ENCODE measurements around the gene TRIM66. TPM values are rescaled to one million over a fixed set of nuclear protein-coding genes. Genes with fewer than 3 reads are reported as not detected.
A peak's percentile ranks its signal among the peaks of the same experiment; 100 is the strongest.

The TRIM66 gene
- total and polyA plus RNA-seq, 3 donors from 2014 or later, result 37.4 to 49.6 (median 49.2) TPM

- TF ChIP-seq POLR2A (IDR thresholded peaks at IDR 0.05) (no peak), CTCF (IDR thresholded peaks at IDR 0.05) (no peak)
- intact Hi-C loops (cut with DNase I; ENCODE audit: low total_unique reads), result no loop called here
- Histone ChIP-seq H3K4me3 (peak overlapping the region in 1 of 2 donors; percentile 1), H3K27me3 (no peaks in the 10 kb centered on the region), H3K4me1 (no peaks in the 10 kb centered on the region), H3K36me3 (ENCODE audit: low read depth, missing control alignments) (no peaks in the 10 kb centered on the region), H3K27ac (no peak overlapping the region), H3K9me3 (no peaks in the 10 kb centered on the region)
- WGBS, 2 donors, result 79 to 80% methylated on average over 15 of the region's 15 CpGs
- DNase-seq, result no peak
Measured at GRCh38 chr11:8658321-8659057, 24.0 kb downstream of the TRIM66 start.

DNA sequence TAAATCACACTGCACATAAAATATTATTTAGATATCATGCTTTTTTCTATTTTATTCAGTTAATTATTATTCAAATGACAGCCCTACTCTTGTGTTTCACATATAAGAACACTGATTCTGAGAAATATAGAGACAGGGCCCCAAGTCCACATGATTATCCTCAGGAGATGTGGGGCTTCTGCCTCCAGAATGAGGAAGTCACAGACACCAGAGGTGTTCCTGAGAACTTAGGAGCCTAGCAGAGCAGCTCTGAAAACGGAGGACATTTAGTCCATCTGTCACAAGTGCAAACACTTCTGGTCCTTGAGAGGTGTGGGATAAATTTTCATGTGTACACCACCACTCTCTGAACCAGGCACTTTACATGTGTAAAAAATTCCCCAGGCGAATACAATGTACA lies 26.2 kb downstream of the TRIM66 start:
- no peaks in the 10 kb centered on the region for H3K27me3 ChIP-seq
- intact Hi-C loops (cut with DNase I; ENCODE audit: low total_unique reads), result no loop called here
- no peaks in the 10 kb centered on the region for H3K9me3 ChIP-seq
- H3K4me1 ChIP-seq, result no peaks in the 10 kb centered on the region
- no peak overlapping the region for H3K27ac ChIP-seq
- WGBS, 2 donors, result 96% methylated on average over 2 of the region's 2 CpGs
- no peaks in the 10 kb centered on the region for H3K36me3 ChIP-seq (ENCODE audit: low read depth, missing control alignments)
- no peak for TF ChIP-seq POLR2A (IDR thresholded peaks at IDR 0.05)
- no peak for TF ChIP-seq CTCF (IDR thresholded peaks at IDR 0.05)
- H3K4me3 ChIP-seq, result no peak overlapping the region
- no peak for DNase-seq

DNA sequence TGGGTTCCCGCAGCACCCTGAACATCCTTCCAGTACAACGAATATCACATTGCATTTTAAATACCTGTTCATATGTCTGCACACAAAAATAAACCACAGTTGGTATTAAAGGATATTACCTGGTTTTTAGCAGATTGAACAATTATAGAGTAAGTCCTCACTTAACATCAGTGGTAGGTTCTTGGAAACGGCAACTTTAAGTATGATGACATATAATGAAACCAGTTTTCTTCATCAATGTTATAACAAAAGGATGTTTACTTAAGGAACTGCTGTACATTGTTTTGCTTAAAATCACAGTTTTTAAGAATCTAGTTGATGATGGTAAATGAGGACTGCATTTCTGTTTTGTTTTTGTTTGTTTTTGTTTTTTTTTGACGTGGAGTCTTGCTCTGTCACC lies 28.0 kb downstream of the TRIM66 start:
- WGBS, 2 donors, result 80 to 82% methylated on average over 4 of the region's 4 CpGs
- no peaks in the 10 kb centered on the region for H3K36me3 ChIP-seq (ENCODE audit: low read depth, missing control alignments)
- H3K4me1 ChIP-seq, result no peaks in the 10 kb centered on the region
- no peaks in the 10 kb centered on the region for H3K9me3 ChIP-seq
- intact Hi-C loops (cut with DNase I; ENCODE audit: low total_unique reads), result no loop called here
- TF ChIP-seq CTCF (IDR thresholded peaks at IDR 0.05) (no peak), POLR2A (IDR thresholded peaks at IDR 0.05) (no peak)
- DNase-seq, result no peak
- no peaks in the 10 kb centered on the region for H3K27me3 ChIP-seq
- no peak overlapping the region for H3K27ac ChIP-seq
- no peak overlapping the region for H3K4me3 ChIP-seq

GRCh38 chr11:8652140-8652539 lies 30.3 kb downstream of the TRIM66 start:
- Histone ChIP-seq H3K4me3 (no peak overlapping the region), H3K36me3 (ENCODE audit: low read depth, missing control alignments) (no peaks in the 10 kb centered on the region), H3K27ac (no peak overlapping the region), H3K9me3 (no peaks in the 10 kb centered on the region), H3K4me1 (no peaks in the 10 kb centered on the region), H3K27me3 (no peaks in the 10 kb centered on the region)
- intact Hi-C loops (cut with DNase I; ENCODE audit: low total_unique reads), result no loop called here
- TF ChIP-seq CTCF (IDR thresholded peaks at IDR 0.05), result no peak
- TF ChIP-seq POLR2A (IDR thresholded peaks at IDR 0.05), result no peak
- WGBS, 2 donors, result 90 to 92% methylated on average over 3 of the region's 3 CpGs
- no peak for DNase-seq

- intact Hi-C loops (cut with DNase I; ENCODE audit: low total_unique reads), result no loop called here
- WGBS, 2 donors, result 91 to 94% methylated on average over 2 of the region's 2 CpGs
- Histone ChIP-seq H3K27me3 (no peaks in the 10 kb centered on the region), H3K9me3 (no peaks in the 10 kb centered on the region), H3K4me1 (no peaks in the 10 kb centered on the region), H3K4me3 (no peak overlapping the region), H3K27ac (no peak overlapping the region), H3K36me3 (ENCODE audit: low read depth, missing control alignments) (no peaks in the 10 kb centered on the region)
- no peak for DNase-seq
- no peak for TF ChIP-seq CTCF (IDR thresholded peaks at IDR 0.05)
- no peak for TF ChIP-seq POLR2A (IDR thresholded peaks at IDR 0.05)
Measured at GRCh38 chr11:8650401-8650990, 32.0 kb downstream of the TRIM66 start.
